GM23338 (cell line): ENCODE data around the gene RALGPS1. TPM values are rescaled to one million over a fixed set of nuclear protein-coding genes. Genes with fewer than 3 reads are reported as not detected.

Experiments used
- ATAC-seq: fragments of 200-7000 bp; cut with Tn5 transposase; 3 replicates; pipeline ENCODE4 v1.9.1; 2020
- DNase-seq: peaks from one replicate; pipeline ENCODE4 v3.0.0-alpha.2; 2015; ENCODE audit warnings: low spot score
- H2AFZ ChIP-seq: fragments of 200-600 bp; sonication (generic); 2 replicates; pipeline ENCODE4 v1.8.0; 2016; ENCODE audit warnings: antibody characterized with exemption, mild to moderate bottlenecking, moderate library complexity
- H3F3A ChIP-seq: fragments of 200-600 bp; sonication (generic); replicated peaks from 2 replicates; pipeline ENCODE4 v1.8.0; 2017; ENCODE audit warnings: antibody characterized with exemption, mixed run types, low read depth
- H3K27ac ChIP-seq: fragments of 200-600 bp; sonication (generic); 2 replicates; pipeline ENCODE4 v1.6.1; 2016; ENCODE audit warnings: low read depth
- H3K27me3 ChIP-seq: fragments of 200-600 bp; sonication (generic); 2 replicates; pipeline ENCODE4 v1.8.0; 2016; ENCODE audit warnings: mild to moderate bottlenecking, mixed run types, moderate library complexity; ENCODE audit not compliant: insufficient read depth
- H3K36me3 ChIP-seq: fragments of 200-600 bp; sonication (generic); 2 replicates; pipeline ENCODE4 v1.8.0; 2016; ENCODE audit warnings: mild to moderate bottlenecking; ENCODE audit not compliant: insufficient read depth
- H3K4me1 ChIP-seq: fragments of 200-600 bp; sonication (generic); 2 replicates; pipeline ENCODE4 v1.8.0; 2016; ENCODE audit warnings: mild to moderate bottlenecking, moderate library complexity; ENCODE audit not compliant: insufficient read depth
- H3K4me2 ChIP-seq: fragments of 200-600 bp; sonication (generic); 2 replicates; pipeline ENCODE4 v1.7.1; 2017; ENCODE audit warnings: mixed run types
- H3K4me3 ChIP-seq: fragments of 200-600 bp; sonication (generic); 2 replicates; pipeline ENCODE4 v1.6.1; 2016; ENCODE audit warnings: mixed run types
- H3K79me2 ChIP-seq: fragments of 200-600 bp; sonication (generic); replicated peaks from 2 replicates; pipeline ENCODE4 v1.8.0; 2017; ENCODE audit warnings: mild to moderate bottlenecking; ENCODE audit not compliant: insufficient read depth
- H3K9me2 ChIP-seq: fragments of 200-600 bp; sonication (generic); 2 replicates; pipeline ENCODE4 v1.8.0; 2017; ENCODE audit not compliant: insufficient read depth
- H4K20me1 ChIP-seq: fragments of 200-600 bp; sonication (generic); replicated peaks from 2 replicates; pipeline ENCODE4 v1.8.0; 2017; ENCODE audit warnings: mild to moderate bottlenecking; ENCODE audit not compliant: insufficient read depth
- H3K27ac Mint-ChIP-seq: 2 replicates; pipeline ENCODE4 v1.8.0; 2020; ENCODE audit warnings: inconsistent platforms, mild to moderate bottlenecking, moderate library complexity, mixed read lengths
- H3K27me3 Mint-ChIP-seq: 3 replicates; pipeline ENCODE4 v1.8.0; 2022; ENCODE audit warnings: low read depth, mild to moderate bottlenecking, moderate library complexity, mixed read lengths, inconsistent platforms; ENCODE audit not compliant: insufficient read depth, poor library complexity
- H3K36me3 Mint-ChIP-seq: 3 replicates; pipeline ENCODE4 v1.8.0; 2021; ENCODE audit warnings: low read depth, mild to moderate bottlenecking, inconsistent platforms, moderate library complexity, mixed read lengths
- H3K4me1 Mint-ChIP-seq: 3 replicates; pipeline ENCODE4 v1.8.0; 2020; ENCODE audit warnings: mild to moderate bottlenecking, inconsistent platforms, mixed read lengths
- H3K4me3 Mint-ChIP-seq: 3 replicates; pipeline ENCODE4 v1.8.0; 2021; ENCODE audit warnings: moderate library complexity, mild to moderate bottlenecking, inconsistent platforms, mixed read lengths
- H3K9me3 Mint-ChIP-seq: 3 replicates; pipeline ENCODE4 v1.8.0; 2020; ENCODE audit warnings: moderate library complexity, mild to moderate bottlenecking, inconsistent platforms, mixed read lengths
- EZH2 ChIP-seq: fragments of 200-600 bp; sonication (generic); IDR thresholded peaks from one replicate; pipeline ENCODE4 v1.8.0; 2017; ENCODE audit warnings: antibody characterized with exemption, mild to moderate bottlenecking, low read depth; ENCODE audit not compliant: unreplicated experiment
- EZH2phosphoT487 ChIP-seq: fragments of 200-600 bp; sonication (generic); IDR thresholded peaks from one replicate; pipeline ENCODE4 v1.8.1; 2018; ENCODE audit warnings: antibody characterized with exemption; ENCODE audit not compliant: unreplicated experiment
- JUNB ChIP-seq: IDR thresholded peaks from one replicate; pipeline ENCODE4 v1.6.1; 2016; ENCODE audit warnings: antibody characterized with exemption; ENCODE audit not compliant: unreplicated experiment
- POLR2AphosphoS5 ChIP-seq: IDR thresholded peaks from 2 replicates; pipeline ENCODE4 v1.6.1; 2016; ENCODE audit warnings: antibody characterized with exemption, low read depth
- STAT1 ChIP-seq: IDR thresholded peaks from one replicate; pipeline ENCODE4 v1.6.1; 2016; ENCODE audit warnings: antibody characterized with exemption; ENCODE audit not compliant: unreplicated experiment
- ZNF114 ChIP-seq: fragments of 250-450 bp; sonication (Bioruptor Pico); IDR thresholded peaks from 2 replicates; pipeline ENCODE4 v1.5.0; 2020; ENCODE audit warnings: mild to moderate bottlenecking, moderate library complexity
- ZNF331 ChIP-seq: fragments of 250-450 bp; sonication (Bioruptor Pico); IDR thresholded peaks from 2 replicates; pipeline ENCODE4 v1.5.0; 2020; ENCODE audit warnings: low read depth, mild to moderate bottlenecking, moderate library complexity
- polyA plus RNA-seq: library from polyadenylated mRNA; unstranded; fragments of >200 nt; fragmentation: Nextera tagmentation; extraction: Ambion mirVana; gene quantifications from 2 replicates; pipeline ENCODE4 v1.2.1, GENCODE V29; 2016
- total RNA-seq: library from RNA; depleted of rRNA; stranded (reverse); fragments of >200 nt; shearing (Covaris generic); gene quantifications from 2 replicates; pipeline ENCODE4 v1.2.3, GENCODE V29; 2014
- TF ChIP-seq, protein P1 (sequence below): IDR thresholded peaks from one replicate; pipeline ENCODE4 v1.6.1; 2018; ENCODE audit warnings: antibody characterized with exemption; ENCODE audit not compliant: unreplicated experiment
- TF ChIP-seq, protein P2 (sequence below), 2 experiments: fragments of 200-600 bp in 1 of 2; sonication (generic) in 1 of 2; conservative IDR thresholded peaks; 2 replicates each; pipeline versions ENCODE4 v1.5.1 to v1.6.1; 2016 to 2017; ENCODE audit warnings: antibody characterized with exemption in 2 of 2, low read depth in 2 of 2, mild to moderate bottlenecking in 2 of 2, moderate library complexity in 1 of 2

The RALGPS1 gene
- total and polyA plus RNA-seq, 2 experiments from 2014 or later: 18.2 to 57.1 TPM

DNA sequence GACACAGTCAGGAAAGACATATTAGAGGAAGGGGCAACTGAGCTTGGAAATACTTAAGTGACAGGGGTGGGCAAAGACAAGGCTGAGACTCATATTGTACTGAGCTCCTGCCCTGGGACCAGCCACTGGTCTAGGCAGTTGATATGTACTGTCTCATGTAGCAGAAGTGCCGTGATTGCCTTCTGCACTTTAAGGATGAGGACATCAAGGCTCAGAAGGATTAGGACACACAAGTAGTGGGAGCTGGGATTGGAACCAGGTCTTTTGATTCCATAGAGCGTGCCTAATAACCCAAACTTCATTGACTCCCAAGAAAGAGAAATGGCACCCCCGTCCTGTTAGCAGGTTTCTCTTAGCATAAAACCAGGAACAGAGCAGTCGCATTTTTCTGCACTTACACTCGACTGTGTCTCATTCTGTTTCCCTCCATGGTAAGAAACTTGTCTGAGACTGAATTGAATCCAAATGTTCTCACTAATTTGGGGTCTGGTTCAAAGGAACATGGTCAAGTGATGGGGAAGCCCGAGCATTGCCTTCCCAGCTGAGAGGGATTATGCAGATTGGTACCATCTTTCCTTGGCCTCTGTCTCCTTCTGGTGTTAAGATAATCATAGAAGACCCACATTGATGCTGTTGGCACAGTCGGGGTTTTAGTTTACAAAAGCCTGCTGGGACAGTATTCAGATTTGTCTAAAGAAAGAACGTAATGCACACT lies 137.5 kb downstream of the RALGPS1 start:
- TF ChIP-seq, protein P1, sequence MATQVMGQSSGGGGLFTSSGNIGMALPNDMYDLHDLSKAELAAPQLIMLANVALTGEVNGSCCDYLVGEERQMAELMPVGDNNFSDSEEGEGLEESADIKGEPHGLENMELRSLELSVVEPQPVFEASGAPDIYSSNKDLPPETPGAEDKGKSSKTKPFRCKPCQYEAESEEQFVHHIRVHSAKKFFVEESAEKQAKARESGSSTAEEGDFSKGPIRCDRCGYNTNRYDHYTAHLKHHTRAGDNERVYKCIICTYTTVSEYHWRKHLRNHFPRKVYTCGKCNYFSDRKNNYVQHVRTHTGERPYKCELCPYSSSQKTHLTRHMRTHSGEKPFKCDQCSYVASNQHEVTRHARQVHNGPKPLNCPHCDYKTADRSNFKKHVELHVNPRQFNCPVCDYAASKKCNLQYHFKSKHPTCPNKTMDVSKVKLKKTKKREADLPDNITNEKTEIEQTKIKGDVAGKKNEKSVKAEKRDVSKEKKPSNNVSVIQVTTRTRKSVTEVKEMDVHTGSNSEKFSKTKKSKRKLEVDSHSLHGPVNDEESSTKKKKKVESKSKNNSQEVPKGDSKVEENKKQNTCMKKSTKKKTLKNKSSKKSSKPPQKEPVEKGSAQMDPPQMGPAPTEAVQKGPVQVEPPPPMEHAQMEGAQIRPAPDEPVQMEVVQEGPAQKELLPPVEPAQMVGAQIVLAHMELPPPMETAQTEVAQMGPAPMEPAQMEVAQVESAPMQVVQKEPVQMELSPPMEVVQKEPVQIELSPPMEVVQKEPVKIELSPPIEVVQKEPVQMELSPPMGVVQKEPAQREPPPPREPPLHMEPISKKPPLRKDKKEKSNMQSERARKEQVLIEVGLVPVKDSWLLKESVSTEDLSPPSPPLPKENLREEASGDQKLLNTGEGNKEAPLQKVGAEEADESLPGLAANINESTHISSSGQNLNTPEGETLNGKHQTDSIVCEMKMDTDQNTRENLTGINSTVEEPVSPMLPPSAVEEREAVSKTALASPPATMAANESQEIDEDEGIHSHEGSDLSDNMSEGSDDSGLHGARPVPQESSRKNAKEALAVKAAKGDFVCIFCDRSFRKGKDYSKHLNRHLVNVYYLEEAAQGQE: no peak
- TF ChIP-seq, protein P2, sequence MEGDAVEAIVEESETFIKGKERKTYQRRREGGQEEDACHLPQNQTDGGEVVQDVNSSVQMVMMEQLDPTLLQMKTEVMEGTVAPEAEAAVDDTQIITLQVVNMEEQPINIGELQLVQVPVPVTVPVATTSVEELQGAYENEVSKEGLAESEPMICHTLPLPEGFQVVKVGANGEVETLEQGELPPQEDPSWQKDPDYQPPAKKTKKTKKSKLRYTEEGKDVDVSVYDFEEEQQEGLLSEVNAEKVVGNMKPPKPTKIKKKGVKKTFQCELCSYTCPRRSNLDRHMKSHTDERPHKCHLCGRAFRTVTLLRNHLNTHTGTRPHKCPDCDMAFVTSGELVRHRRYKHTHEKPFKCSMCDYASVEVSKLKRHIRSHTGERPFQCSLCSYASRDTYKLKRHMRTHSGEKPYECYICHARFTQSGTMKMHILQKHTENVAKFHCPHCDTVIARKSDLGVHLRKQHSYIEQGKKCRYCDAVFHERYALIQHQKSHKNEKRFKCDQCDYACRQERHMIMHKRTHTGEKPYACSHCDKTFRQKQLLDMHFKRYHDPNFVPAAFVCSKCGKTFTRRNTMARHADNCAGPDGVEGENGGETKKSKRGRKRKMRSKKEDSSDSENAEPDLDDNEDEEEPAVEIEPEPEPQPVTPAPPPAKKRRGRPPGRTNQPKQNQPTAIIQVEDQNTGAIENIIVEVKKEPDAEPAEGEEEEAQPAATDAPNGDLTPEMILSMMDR (conservative IDR thresholded peaks at IDR 0.05; ENCODE audit: low read depth in 2 of 2): no peak
- TF ChIP-seq ZNF114 (CRISPR knock-in tag) (no peak), EZH2 (no peak), JUNB (no peak)
- no peaks in the 10 kb centered on the region for H3K4me1 ChIP-seq
- H3K27me3 ChIP-seq: no peaks in the 10 kb centered on the region
- no peak overlapping the region for H3K4me2 ChIP-seq
- H2AFZ ChIP-seq: no peak overlapping the region
- H3F3A ChIP-seq: no peaks in the 10 kb centered on the region
- Mint-ChIP-seq H3K4me3 (no peak overlapping the region), H3K4me1 (no peaks in the 10 kb centered on the region), H3K9me3 (no peaks in the 10 kb centered on the region), H3K27me3 (peaks cover 6% of the 10 kb centered on the region), H3K36me3 (no peaks in the 10 kb centered on the region; the same call in 2 of the 3 replicates), H3K27ac (no peak overlapping the region; the same call in 1 of the 2 replicates)
- no peak overlapping the region for H3K4me3 ChIP-seq
- no peaks in the 10 kb centered on the region for H3K9me2 ChIP-seq
- DNase-seq: no peak
- H4K20me1 ChIP-seq: 0 out of 2 replicates have a peak, but pooled peaks cover 4% of the 10 kb centered on the region
- ATAC-seq: no peak
- H3K79me2 ChIP-seq: no peaks in the 10 kb centered on the region
- H3K27ac ChIP-seq: no peak overlapping the region
- H3K36me3 ChIP-seq: no peaks in the 10 kb centered on the region

DNA sequence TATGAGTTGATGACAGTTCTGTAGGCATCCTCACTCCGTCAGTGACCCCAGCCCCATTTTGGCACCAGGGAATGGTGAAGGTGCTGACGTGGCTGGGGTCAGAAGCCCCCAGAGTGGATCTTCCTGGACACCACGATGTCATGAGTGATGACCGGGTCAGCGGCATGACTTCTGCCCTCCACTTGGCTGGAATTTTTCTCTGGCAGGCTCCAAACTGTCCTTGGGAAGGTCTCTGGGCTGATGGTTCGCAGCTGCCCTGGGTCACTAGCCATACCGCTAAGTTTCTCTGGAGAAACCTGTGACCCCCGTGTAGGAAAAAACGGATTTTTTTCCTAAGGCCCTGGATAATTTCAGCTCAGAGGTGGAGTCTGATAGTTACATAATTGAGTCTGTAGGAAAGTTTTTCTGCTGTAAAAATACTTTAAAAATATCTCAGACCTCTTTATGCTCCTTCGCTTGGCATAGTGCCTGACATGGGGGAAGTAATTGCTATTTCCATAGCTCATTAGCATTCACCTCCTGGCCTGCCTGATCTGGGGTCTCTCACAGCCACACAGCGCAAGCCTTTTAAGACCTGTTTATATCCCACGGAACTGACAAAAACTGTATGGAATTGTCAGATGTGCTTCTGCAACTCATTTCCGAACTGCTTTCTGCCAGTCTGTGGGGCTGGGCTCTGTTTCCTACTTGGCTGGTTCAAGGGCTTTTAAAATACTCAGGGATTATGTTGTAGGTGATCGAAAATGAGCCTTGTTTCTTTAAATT lies 138.7 kb downstream of the RALGPS1 start:
- H4K20me1 ChIP-seq: 0 out of 2 replicates have a peak, but pooled peaks cover 4% of the 10 kb centered on the region
- H3K9me2 ChIP-seq: no peaks in the 10 kb centered on the region
- Mint-ChIP-seq H3K27me3 (peaks cover 6% of the 10 kb centered on the region), H3K36me3 (no peaks in the 10 kb centered on the region; the same call in 2 of the 3 replicates), H3K4me3 (no peak overlapping the region), H3K4me1 (peaks cover 7% of the 10 kb centered on the region), H3K9me3 (no peaks in the 10 kb centered on the region), H3K27ac (no peak overlapping the region)
- H3K4me3 ChIP-seq: no peak overlapping the region
- H3K27me3 ChIP-seq: no peaks in the 10 kb centered on the region
- H3K4me2 ChIP-seq: no peak overlapping the region
- H3F3A ChIP-seq: no peaks in the 10 kb centered on the region
- H3K36me3 ChIP-seq: no peaks in the 10 kb centered on the region
- no peak for DNase-seq
- no peak overlapping the region for H3K27ac ChIP-seq
- ATAC-seq: no peak
- H2AFZ ChIP-seq: no peak overlapping the region
- H3K4me1 ChIP-seq: no peaks in the 10 kb centered on the region
- no peaks in the 10 kb centered on the region for H3K79me2 ChIP-seq
- no peak for TF ChIP-seq JUNB
- no peak for TF ChIP-seq EZH2
- TF ChIP-seq POLR2AphosphoS5: no peak
- TF ChIP-seq, protein P2 (conservative IDR thresholded peaks at IDR 0.05; ENCODE audit: low read depth in 2 of 2): no peak
- no peak for TF ChIP-seq EZH2phosphoT487
- TF ChIP-seq ZNF114 (CRISPR knock-in tag): no peak
- TF ChIP-seq, protein P1: no peak
- TF ChIP-seq ZNF331 (CRISPR knock-in tag): no peak
- no peak for TF ChIP-seq STAT1
